Activated CD4-positive, alpha-beta T cell treated with anti-CD3 and anti-CD28 coated beads, Interleukin-2, amount 10 ng/mL, durations not matched to agents 7 days and 5 days (primary cell): ENCODE results near the gene FHOD3. TPM values are rescaled to one million over a fixed set of nuclear protein-coding genes. Genes with fewer than 3 reads are reported as not detected.

Experiments used
- CTCF ChIA-PET: fragments of 350-600 bp; sonication (Branson Sonifier 250); formaldehyde crosslinking; loops from one replicate; lab custom pipeline; 2021; ENCODE audit warnings: antibody characterized with exemption; lab: Charles Lee
- POLR2A ChIA-PET: fragments of 350-600 bp; sonication (Branson Sonifier 250); formaldehyde crosslinking; loops from one replicate; lab custom pipeline; 2021; ENCODE audit warnings: antibody characterized with exemption; lab: Charles Lee
- DNase-seq: peaks from one replicate; pipeline ENCODE4 v3.0.0-alpha.2; 2020
- H3K27ac Mint-ChIP-seq: one replicate; pipeline ENCODE4 v1.8.0; 2021; ENCODE audit warnings: mild to moderate bottlenecking, moderate library complexity, mixed read lengths
- H3K27me3 Mint-ChIP-seq: one replicate; pipeline ENCODE4 v1.8.0; 2021; ENCODE audit warnings: mixed read lengths
- H3K36me3 Mint-ChIP-seq: one replicate; pipeline ENCODE4 v1.8.0; 2021; ENCODE audit warnings: low read depth, mixed read lengths
- H3K4me1 Mint-ChIP-seq: one replicate; pipeline ENCODE4 v1.8.0; 2021; ENCODE audit warnings: mixed read lengths
- H3K4me3 Mint-ChIP-seq: one replicate; pipeline ENCODE4 v1.8.0; 2021; ENCODE audit warnings: mild to moderate bottlenecking, moderate library complexity, mixed read lengths
- H3K9me3 Mint-ChIP-seq: one replicate; pipeline ENCODE4 v1.8.0; 2021; ENCODE audit warnings: mixed read lengths
- total RNA-seq, 2 experiments: library from RNA; stranded (reverse); gene quantifications; one replicate each; pipeline ENCODE4 v1.2.3, GENCODE V29; 2021

Gene FHOD3
- total RNA-seq, 2 experiments from 2014 or later = not detected

DNA sequence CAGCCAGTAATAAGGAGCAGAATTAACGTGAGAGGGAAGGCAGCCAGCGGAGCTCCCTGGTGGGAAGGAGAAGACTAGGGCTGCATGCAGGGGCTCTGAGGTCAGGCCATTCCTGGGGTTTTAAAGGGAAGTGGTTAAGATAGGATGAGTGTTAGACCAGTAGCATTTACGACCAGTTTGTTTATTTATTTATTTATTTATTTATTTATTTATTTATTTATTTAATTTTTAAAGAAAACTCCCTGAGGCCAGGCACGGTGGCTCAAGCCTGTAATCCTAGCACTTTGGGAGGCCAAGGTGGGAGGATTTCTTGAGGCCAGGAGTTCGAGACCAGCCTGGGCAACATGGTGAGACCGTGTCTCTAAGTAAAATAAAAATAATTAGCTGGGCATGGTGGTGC, 152.8 kb downstream of the FHOD3 start:
- Mint-ChIP-seq H3K9me3 (no peaks in the 10 kb centered on the region), H3K27me3 (peaks cover 2% of the 10 kb centered on the region), H3K4me1 (no peaks in the 10 kb centered on the region), H3K4me3 (no peak overlapping the region), H3K36me3 (no peaks in the 10 kb centered on the region), H3K27ac (no peak overlapping the region)
- ChIA-PET CTCF (no interaction called here), POLR2A (no interaction called here)
- DNase-seq = no peak

- DNase-seq = no peak
- Mint-ChIP-seq H3K4me1 (no peaks in the 10 kb centered on the region), H3K27ac (no peak overlapping the region), H3K36me3 (no peaks in the 10 kb centered on the region), H3K4me3 (no peak overlapping the region), H3K9me3 (no peaks in the 10 kb centered on the region), H3K27me3 (peaks cover 2% of the 10 kb centered on the region)
- ChIA-PET POLR2A (no interaction called here), CTCF (no interaction called here)
Observed at GRCh38 chr18:36451454-36452251, 154.1 kb downstream of the FHOD3 start.

GRCh38 chr18:36454245-36454644, 156.7 kb downstream of the FHOD3 start:
- Mint-ChIP-seq H3K4me3 (no peak overlapping the region), H3K27me3 (peaks cover 5% of the 10 kb centered on the region), H3K36me3 (no peaks in the 10 kb centered on the region), H3K4me1 (no peaks in the 10 kb centered on the region), H3K9me3 (no peaks in the 10 kb centered on the region), H3K27ac (no peak overlapping the region)
- DNase-seq = no peak
- CTCF ChIA-PET = no interaction called here
- POLR2A ChIA-PET = no interaction called here

DNA sequence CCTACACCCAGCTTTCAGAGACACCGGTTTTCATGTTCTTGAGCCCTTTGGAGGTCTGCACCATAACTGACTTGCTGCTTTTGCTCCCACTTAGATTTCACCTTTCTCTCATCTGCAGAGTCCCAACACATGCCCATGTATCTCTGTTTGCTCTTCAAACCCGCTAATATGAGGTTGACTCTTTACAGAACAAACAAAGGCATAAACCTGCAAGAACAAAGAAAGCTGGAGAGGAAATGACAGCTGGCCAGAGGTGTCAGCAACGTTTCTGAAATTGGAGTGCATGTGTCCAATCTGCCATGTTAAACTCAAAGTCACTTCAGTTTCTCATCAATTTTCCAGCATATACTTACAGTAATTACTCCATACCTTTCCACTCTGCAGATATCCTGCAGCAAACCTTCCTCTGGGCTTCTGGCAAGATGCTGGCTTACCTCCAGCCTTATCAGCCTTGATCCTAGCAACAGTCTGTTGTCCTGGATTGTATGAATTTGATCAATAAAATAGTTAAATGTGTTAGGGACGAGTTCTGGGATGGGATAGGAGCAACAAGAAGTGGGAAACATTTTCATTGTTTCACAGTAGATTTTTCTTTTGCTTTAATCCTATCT, 157.4 kb downstream of the FHOD3 start:
- ChIA-PET POLR2A (no interaction called here), CTCF (no interaction called here)
- Mint-ChIP-seq H3K27ac (no peak overlapping the region), H3K36me3 (no peaks in the 10 kb centered on the region), H3K4me3 (no peak overlapping the region), H3K9me3 (no peaks in the 10 kb centered on the region), H3K27me3 (peaks cover 5% of the 10 kb centered on the region), H3K4me1 (no peaks in the 10 kb centered on the region)
- no peak for DNase-seq

GRCh38 chr18:36455931-36456330, 158.4 kb downstream of the FHOD3 start:
- no peak for DNase-seq

DNA sequence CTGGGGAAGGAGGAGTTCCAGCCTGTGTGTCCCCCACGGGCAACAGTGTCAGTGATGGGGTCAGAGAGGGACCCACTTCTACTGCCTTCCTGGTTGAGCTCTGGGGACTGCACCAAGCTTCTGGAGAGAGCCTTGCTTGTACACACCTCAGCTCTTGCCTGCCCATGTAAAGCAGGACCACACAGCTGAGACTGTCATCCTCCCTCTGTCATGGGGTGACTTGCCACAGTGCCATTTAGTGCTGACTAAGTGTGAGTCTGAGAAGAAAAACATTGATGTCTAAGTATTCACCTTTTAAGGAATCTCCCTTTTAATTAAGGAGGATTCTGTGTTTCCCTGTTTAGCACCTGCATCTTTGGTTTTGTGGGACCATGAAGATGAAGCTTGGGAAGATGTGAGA, 159.1 kb downstream of the FHOD3 start:
- Mint-ChIP-seq H3K27ac (no peak overlapping the region), H3K4me1 (no peaks in the 10 kb centered on the region), H3K36me3 (no peaks in the 10 kb centered on the region), H3K27me3 (peaks cover 5% of the 10 kb centered on the region), H3K4me3 (no peak overlapping the region), H3K9me3 (no peaks in the 10 kb centered on the region)
- ChIA-PET CTCF (interaction anchor here (0.6 kb wide), 1 partner anchor 719 kb away, joined by 3 read pairs; no protein-coding TSS in a partner anchor), POLR2A (no interaction called here)
- no peak for DNase-seq

More at GRCh38 chr18:36455931-36456330, 158.4 kb downstream of the FHOD3 start:
- no peaks in the 10 kb centered on the region for H3K4me1 Mint-ChIP-seq
- H3K4me3 Mint-ChIP-seq = no peak overlapping the region
- peaks cover 5% of the 10 kb centered on the region for H3K27me3 Mint-ChIP-seq
- CTCF ChIA-PET = interaction anchor here (0.6 kb wide), 1 partner anchor 718 kb away, joined by 3 read pairs; no protein-coding TSS in a partner anchor
- no peak overlapping the region for H3K27ac Mint-ChIP-seq
- H3K36me3 Mint-ChIP-seq = no peaks in the 10 kb centered on the region
- no peaks in the 10 kb centered on the region for H3K9me3 Mint-ChIP-seq
- POLR2A ChIA-PET = no interaction called here

DNA sequence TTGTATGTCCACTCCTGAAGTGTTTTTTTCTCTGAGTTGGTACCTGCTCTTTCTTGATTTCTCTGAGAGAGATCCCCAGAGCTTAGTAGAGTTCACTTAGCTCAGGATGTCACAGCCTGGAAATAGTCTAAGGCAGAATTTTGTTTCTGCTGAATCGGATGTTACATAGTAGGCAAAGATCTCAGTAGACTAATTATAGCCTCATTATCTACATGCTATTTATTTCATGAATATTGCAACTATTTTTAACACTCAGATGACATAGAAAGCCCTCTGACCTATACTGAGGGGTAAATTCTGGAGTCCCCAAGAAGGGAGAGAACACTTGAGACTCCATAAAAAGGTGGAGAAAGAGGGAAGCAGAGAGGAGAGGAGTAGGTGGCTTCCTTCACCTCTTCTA, 160.2 kb downstream of the FHOD3 start:
- no peak overlapping the region for H3K4me3 Mint-ChIP-seq
- CTCF ChIA-PET = no interaction called here

DNA sequence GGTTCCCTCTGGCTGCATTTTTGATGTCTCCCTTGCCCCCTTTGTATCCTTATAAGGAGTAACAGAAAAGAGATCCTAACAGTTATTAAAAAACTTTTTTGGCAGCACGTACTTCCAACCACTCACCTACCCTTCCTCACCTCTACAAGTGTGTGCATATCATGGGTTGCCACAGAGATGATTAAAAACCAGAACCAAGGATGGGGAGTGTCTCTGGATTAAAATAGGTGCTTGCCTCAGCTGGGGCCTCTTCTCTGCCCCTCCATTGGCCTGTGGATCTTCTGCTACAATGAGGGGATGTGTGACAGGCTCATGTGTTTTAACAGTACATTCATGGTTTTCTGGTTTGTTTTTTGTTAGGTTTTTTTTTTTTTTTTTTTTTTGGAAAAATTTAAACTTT, 160.8 kb downstream of the FHOD3 start:
- ChIA-PET CTCF (no interaction called here), POLR2A (no interaction called here)
- no peak for DNase-seq
- Mint-ChIP-seq H3K4me3 (no peak overlapping the region), H3K9me3 (no peaks in the 10 kb centered on the region), H3K27me3 (peaks cover 5% of the 10 kb centered on the region), H3K36me3 (no peaks in the 10 kb centered on the region), H3K27ac (no peak overlapping the region), H3K4me1 (no peaks in the 10 kb centered on the region)

More for the DNA sequence above, 160.2 kb downstream of the FHOD3 start:
- POLR2A ChIA-PET = no interaction called here
- peaks cover 5% of the 10 kb centered on the region for H3K27me3 Mint-ChIP-seq
- H3K36me3 Mint-ChIP-seq = no peaks in the 10 kb centered on the region
- H3K9me3 Mint-ChIP-seq = no peaks in the 10 kb centered on the region
- DNase-seq = no peak
- no peaks in the 10 kb centered on the region for H3K4me1 Mint-ChIP-seq
- no peak overlapping the region for H3K27ac Mint-ChIP-seq

DNA sequence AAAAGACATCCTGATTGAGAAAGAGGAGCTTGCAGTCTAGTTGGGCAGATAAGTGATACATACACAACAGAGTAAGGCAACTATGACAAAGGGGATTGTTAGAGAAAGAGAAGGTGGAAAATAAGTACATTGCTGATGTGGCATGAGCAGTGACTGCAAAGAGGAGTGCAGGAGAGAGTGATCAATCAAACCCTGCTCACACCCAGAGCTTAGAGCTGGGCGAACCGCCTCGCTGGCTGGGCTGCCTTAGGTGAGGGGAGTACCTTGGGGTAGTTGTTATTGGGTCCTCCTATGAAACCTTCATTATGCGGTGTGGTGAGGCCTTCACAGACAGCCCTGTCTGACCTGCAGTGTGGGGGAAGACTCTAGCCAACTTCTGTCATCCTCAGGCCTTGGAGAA, 161.7 kb downstream of the FHOD3 start:
- CTCF ChIA-PET = no interaction called here
- Mint-ChIP-seq H3K9me3 (no peaks in the 10 kb centered on the region), H3K27me3 (peaks cover 5% of the 10 kb centered on the region), H3K4me1 (no peaks in the 10 kb centered on the region), H3K36me3 (no peaks in the 10 kb centered on the region), H3K4me3 (no peak overlapping the region), H3K27ac (no peak overlapping the region)
- no peak for DNase-seq
- POLR2A ChIA-PET = no interaction called here

DNA sequence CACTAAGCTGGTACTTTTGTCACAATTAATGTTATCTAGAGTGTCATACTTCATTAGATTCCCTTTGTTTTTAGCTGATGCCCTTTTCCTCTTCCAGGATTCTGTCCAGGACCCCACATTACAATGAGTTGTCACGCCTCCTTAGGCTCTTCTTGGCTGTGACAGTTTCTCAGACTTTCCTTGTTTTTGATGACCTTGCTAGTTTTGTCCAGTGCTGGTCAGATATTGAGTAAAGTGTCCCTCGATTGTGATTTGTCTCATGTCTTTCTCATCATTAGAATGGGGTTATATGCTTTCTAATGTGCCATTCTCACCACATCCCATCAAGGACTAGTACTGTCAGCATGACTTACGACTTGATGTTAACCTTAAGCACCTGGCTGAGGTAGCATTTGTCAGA, 162.3 kb downstream of the FHOD3 start:
- H3K9me3 Mint-ChIP-seq = no peaks in the 10 kb centered on the region
- no peak overlapping the region for H3K27ac Mint-ChIP-seq
- POLR2A ChIA-PET = no interaction called here
- no peak for DNase-seq
- no peak overlapping the region for H3K4me3 Mint-ChIP-seq
- H3K4me1 Mint-ChIP-seq = no peaks in the 10 kb centered on the region
- H3K27me3 Mint-ChIP-seq = peaks cover 5% of the 10 kb centered on the region
- no peaks in the 10 kb centered on the region for H3K36me3 Mint-ChIP-seq
- CTCF ChIA-PET = no interaction called here

GRCh38 chr18:36460324-36460850, 162.9 kb downstream of the FHOD3 start:
- Mint-ChIP-seq H3K4me1 (no peaks in the 10 kb centered on the region), H3K4me3 (no peak overlapping the region), H3K27ac (no peak overlapping the region), H3K27me3 (peaks cover 4% of the 10 kb centered on the region), H3K36me3 (no peaks in the 10 kb centered on the region), H3K9me3 (no peaks in the 10 kb centered on the region)
- POLR2A ChIA-PET = no interaction called here
- no peak for DNase-seq
- CTCF ChIA-PET = no interaction called here

DNA sequence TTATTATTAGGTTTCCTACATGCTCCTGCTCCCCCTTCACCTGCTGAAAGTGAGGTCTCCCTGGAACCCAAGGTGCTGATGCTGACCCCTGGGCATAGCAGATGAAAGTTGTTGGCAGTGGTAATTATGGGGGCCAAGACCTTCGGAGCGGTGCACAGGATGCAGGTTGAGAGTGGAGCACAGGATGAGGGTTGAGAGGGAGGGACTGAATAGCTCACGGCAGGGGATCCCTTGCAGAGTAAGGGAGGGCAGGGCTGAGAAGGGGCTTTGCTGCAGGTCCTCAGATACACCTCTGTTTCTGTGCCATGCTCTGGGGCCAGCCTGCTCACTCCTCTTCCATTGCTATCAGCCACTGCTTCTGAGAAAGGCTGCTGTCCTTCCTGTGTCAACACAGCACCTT, 163.3 kb downstream of the FHOD3 start:
- Mint-ChIP-seq H3K27ac (peak overlapping the region; percentile 27), H3K27me3 (peaks cover 4% of the 10 kb centered on the region), H3K4me1 (no peaks in the 10 kb centered on the region), H3K9me3 (no peaks in the 10 kb centered on the region), H3K4me3 (no peak overlapping the region), H3K36me3 (no peaks in the 10 kb centered on the region)
- ChIA-PET CTCF (interaction anchor here (1.7 kb wide), 1 partner anchor 20 kb away, joined by 4 read pairs; no protein-coding TSS in a partner anchor), POLR2A (no interaction called here)
- DNase-seq = no peak

- ChIA-PET CTCF (interaction anchor here (1.7 kb wide), 1 partner anchor 19 kb away, joined by 4 read pairs; no protein-coding TSS in a partner anchor), POLR2A (no interaction called here)
- Mint-ChIP-seq H3K9me3 (no peaks in the 10 kb centered on the region), H3K36me3 (no peaks in the 10 kb centered on the region), H3K4me1 (no peaks in the 10 kb centered on the region), H3K27me3 (peaks cover 4% of the 10 kb centered on the region), H3K27ac (no peak overlapping the region), H3K4me3 (no peak overlapping the region)
- DNase-seq = no peak
Observed at GRCh38 chr18:36461551-36461987, 164.1 kb downstream of the FHOD3 start.
